Heart left ventricle (tissue), 13 donors: ENCODE results near the gene PLCH1.

Experiments used
- POLR2A ChIP-seq, 2 donors: fragments of 450-650 bp; IDR thresholded peaks; one replicate each; pipeline ENCODE4 v1.6.1; 2017; ENCODE audit warnings: antibody characterized with exemption in 2 of 2, mild to moderate bottlenecking in 2 of 2, moderate library complexity in 2 of 2
- TF ChIP-seq, protein P1 (sequence below), 12 donors: fragments of 200-600 bp; sonication (generic) in 4 of 12; IDR thresholded peaks; one replicate each; pipeline versions ENCODE4 v1.5.0 to v1.8.0; 2018 to 2022; ENCODE audit warnings: antibody characterized with exemption in 12 of 12, mild to moderate bottlenecking in 5 of 12
- donor health status: ischemic (EF 13 %, LVEDD 7.1; RV severe dilation, severe dysfunction).
- donor health status: DM: no; HTN: yes; CAD: no.
- donor health status: DM: no; HTN: no; CAD: no.
- donor health status: ischemic (EF 25% LVEDD 6.9; RV normal size, moderate dysfunction).
- donor health status: ischemic (EF 25% LVEDD 5.7; RV mildly dilated, moderate dysfunction).
- donor health status: ischemic (EF 35%, LVEDD 5.7; RV mildly dilated, moderate dysfunction).
- donor health status: nonischemic (EF 11% LVEDD 7.7; RV severe dilation, severe dysfunction).
- donor health status: DM: yes; HTN: yes; CAD: no.
- donor health status: PGD.
- donor health status: ischemic (EF 29% LVEDD 5.4; RV normal size, mild dysfunction).
- donor health status: nonischemic (EF 23%, LVEDD 6.1; RV moderate dilation, normal function).

DNA sequence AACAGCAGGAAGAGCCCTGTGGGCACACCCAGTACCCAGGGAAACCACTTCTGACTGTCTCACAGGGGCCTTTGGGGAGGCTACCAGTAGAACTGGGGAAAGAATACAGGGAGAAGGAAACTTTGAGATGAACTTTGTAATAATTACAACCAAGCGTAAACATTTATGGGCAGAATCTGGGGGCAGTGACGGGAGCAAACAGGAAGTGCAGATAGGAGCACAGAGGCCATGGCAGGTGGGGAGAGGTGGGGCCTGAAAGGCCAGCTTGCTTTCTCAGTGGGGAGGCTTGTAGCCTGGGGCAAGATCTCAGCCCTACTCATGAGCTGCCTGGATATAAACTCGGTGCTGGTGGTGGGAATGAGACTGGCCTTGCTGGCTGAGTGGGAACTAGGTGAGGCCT lies 209.8 kb downstream of the PLCH1 start:
- TF ChIP-seq, protein P1, sequence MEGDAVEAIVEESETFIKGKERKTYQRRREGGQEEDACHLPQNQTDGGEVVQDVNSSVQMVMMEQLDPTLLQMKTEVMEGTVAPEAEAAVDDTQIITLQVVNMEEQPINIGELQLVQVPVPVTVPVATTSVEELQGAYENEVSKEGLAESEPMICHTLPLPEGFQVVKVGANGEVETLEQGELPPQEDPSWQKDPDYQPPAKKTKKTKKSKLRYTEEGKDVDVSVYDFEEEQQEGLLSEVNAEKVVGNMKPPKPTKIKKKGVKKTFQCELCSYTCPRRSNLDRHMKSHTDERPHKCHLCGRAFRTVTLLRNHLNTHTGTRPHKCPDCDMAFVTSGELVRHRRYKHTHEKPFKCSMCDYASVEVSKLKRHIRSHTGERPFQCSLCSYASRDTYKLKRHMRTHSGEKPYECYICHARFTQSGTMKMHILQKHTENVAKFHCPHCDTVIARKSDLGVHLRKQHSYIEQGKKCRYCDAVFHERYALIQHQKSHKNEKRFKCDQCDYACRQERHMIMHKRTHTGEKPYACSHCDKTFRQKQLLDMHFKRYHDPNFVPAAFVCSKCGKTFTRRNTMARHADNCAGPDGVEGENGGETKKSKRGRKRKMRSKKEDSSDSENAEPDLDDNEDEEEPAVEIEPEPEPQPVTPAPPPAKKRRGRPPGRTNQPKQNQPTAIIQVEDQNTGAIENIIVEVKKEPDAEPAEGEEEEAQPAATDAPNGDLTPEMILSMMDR (IDR thresholded peaks at IDR 0.05): no peak
- TF ChIP-seq POLR2A (IDR thresholded peaks at IDR 0.05): no peak
